ENCODE data around the gene SERPINE2.

SERPINE2 gene

GRCh38 chr2:223972656-223973102 is 66.4 kb downstream of the SERPINE2 start:
- no peak overlapping the region for H3K4me3 ChIP-seq (ENCODE audit: low read depth, low read length, poor library complexity, severe bottlenecking)
- peaks cover 9% of the 10 kb centered on the region; the same call in 1 of the 2 replicates for H3K36me3 ChIP-seq (ENCODE audit: insufficient read depth, low read length)
- no peaks in the 10 kb centered on the region for H3K9me3 ChIP-seq (ENCODE audit: low read length)
- no peaks in the 10 kb centered on the region for H4K20me1 ChIP-seq (ENCODE audit: insufficient read depth, low read length)
- no peaks in the 10 kb centered on the region for H3K9me2 ChIP-seq (ENCODE audit: low read depth, low read length)
- no peaks in the 10 kb centered on the region for H3K4me1 ChIP-seq (ENCODE audit: insufficient read depth, low read length, severe bottlenecking)
- H3K79me2 ChIP-seq (ENCODE audit: insufficient read depth, low read length), result no peaks in the 10 kb centered on the region
- TF ChIP-seq CTCF (IDR thresholded peaks at IDR 0.05; ENCODE audit: low read length), result no peak
- no peak for TF ChIP-seq EZH2 (IDR thresholded peaks at IDR 0.05; ENCODE audit: borderline replicate concordance, low read length)
- H3K27me3 ChIP-seq (ENCODE audit: insufficient read depth, low read length), result no peaks in the 10 kb centered on the region
- no peak overlapping the region for H3K27ac ChIP-seq (ENCODE audit: low read depth, low read length, poor library complexity, severe bottlenecking)
- H3F3A ChIP-seq (ENCODE audit: insufficient read depth, low read length), result peaks cover 4% of the 10 kb centered on the region; the same call in 1 of the 2 replicates
- H2AFZ ChIP-seq (ENCODE audit: low read length), result no peak overlapping the region
- no peak overlapping the region for H3K9ac ChIP-seq (ENCODE audit: low read length)
- H3K4me2 ChIP-seq (ENCODE audit: low read length), result no peak overlapping the region

GRCh38 chr2:223971731-223972130 is 67.4 kb downstream of the SERPINE2 start:
- no peak overlapping the region for H3K27ac ChIP-seq (ENCODE audit: low read depth, low read length, poor library complexity, severe bottlenecking)
- TF ChIP-seq CTCF (IDR thresholded peaks at IDR 0.05; ENCODE audit: low read length), result no peak
- TF ChIP-seq EZH2 (IDR thresholded peaks at IDR 0.05; ENCODE audit: borderline replicate concordance, low read length), result no peak
- H3K36me3 ChIP-seq (ENCODE audit: insufficient read depth, low read length), result peaks cover 19% of the 10 kb centered on the region; the same call in 1 of the 2 replicates
- no peaks in the 10 kb centered on the region for H3K9me3 ChIP-seq (ENCODE audit: low read length)
- no peak overlapping the region for H3K9ac ChIP-seq (ENCODE audit: low read length)
- H3F3A ChIP-seq (ENCODE audit: insufficient read depth, low read length), result peaks cover 4% of the 10 kb centered on the region; the same call in 1 of the 2 replicates
- no peaks in the 10 kb centered on the region for H3K4me1 ChIP-seq (ENCODE audit: insufficient read depth, low read length, severe bottlenecking)
- no peak overlapping the region for H3K4me3 ChIP-seq (ENCODE audit: low read depth, low read length, poor library complexity, severe bottlenecking)
- no peak overlapping the region for H3K4me2 ChIP-seq (ENCODE audit: low read length)
- H3K9me2 ChIP-seq (ENCODE audit: low read depth, low read length), result no peaks in the 10 kb centered on the region
- H4K20me1 ChIP-seq (ENCODE audit: insufficient read depth, low read length), result no peaks in the 10 kb centered on the region
- no peak overlapping the region for H2AFZ ChIP-seq (ENCODE audit: low read length)
- H3K27me3 ChIP-seq (ENCODE audit: insufficient read depth, low read length), result no peaks in the 10 kb centered on the region
- H3K79me2 ChIP-seq (ENCODE audit: insufficient read depth, low read length), result no peaks in the 10 kb centered on the region

GRCh38 chr2:223970343-223971128 is 68.5 kb downstream of the SERPINE2 start:
- Histone ChIP-seq H4K20me1 (ENCODE audit: insufficient read depth, low read length) (no peaks in the 10 kb centered on the region), H3K9me3 (ENCODE audit: low read length) (no peaks in the 10 kb centered on the region), H2AFZ (ENCODE audit: low read length) (no peak overlapping the region), H3K36me3 (ENCODE audit: insufficient read depth, low read length) (peaks cover 29% of the 10 kb centered on the region), H3K9me2 (ENCODE audit: low read depth, low read length) (no peaks in the 10 kb centered on the region), H3K9ac (ENCODE audit: low read length) (no peak overlapping the region), H3K4me2 (ENCODE audit: low read length) (no peak overlapping the region), H3F3A (ENCODE audit: insufficient read depth, low read length) (peaks cover 4% of the 10 kb centered on the region; the same call in 1 of the 2 replicates), H3K27me3 (ENCODE audit: insufficient read depth, low read length) (no peaks in the 10 kb centered on the region), H3K79me2 (ENCODE audit: insufficient read depth, low read length) (peaks cover under 1% of the 10 kb centered on the region; the same call in 1 of the 2 replicates), H3K4me1 (ENCODE audit: insufficient read depth, low read length, severe bottlenecking) (no peaks in the 10 kb centered on the region), H3K4me3 (ENCODE audit: low read depth, low read length, poor library complexity, severe bottlenecking) (no peak overlapping the region), H3K27ac (ENCODE audit: low read depth, low read length, poor library complexity, severe bottlenecking) (no peak overlapping the region)
- TF ChIP-seq CTCF (IDR thresholded peaks at IDR 0.05; ENCODE audit: low read length) (peak; percentile 92), EZH2 (IDR thresholded peaks at IDR 0.05; ENCODE audit: borderline replicate concordance, low read length) (no peak)

Data from OCI-LY1 (cell line).